ENCODE results near the gene CHD6. TPM values are rescaled to one million over a fixed set of nuclear protein-coding genes. Genes with fewer than 3 reads are reported as not detected.
A peak's percentile ranks its signal among the peaks of the same experiment; 100 is the strongest.

The CHD6 gene
- total RNA-seq, 2 donors from 2014 or later, result 19.6 to 28.0 TPM

DNA sequence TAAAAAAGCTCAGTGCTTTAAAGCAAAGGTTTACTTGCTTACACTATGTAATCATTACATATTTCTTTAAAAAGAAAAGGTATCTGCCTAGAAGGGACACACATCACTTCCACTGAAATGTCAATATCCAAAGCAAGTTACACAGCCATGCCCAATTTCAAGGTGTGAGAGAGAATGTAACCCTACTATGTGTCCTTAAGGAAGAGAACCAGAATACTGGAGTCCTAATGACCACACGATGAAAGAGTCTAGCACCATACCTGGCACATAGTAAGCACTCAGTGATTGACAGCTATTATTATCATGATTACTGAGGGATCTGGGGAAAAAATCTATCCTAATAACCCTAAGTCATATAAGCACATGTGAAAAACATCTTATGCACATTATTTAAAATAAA is 10.4 kb downstream of the CHD6 start:
- DNase-seq (ENCODE audit: low spot score in 2 of 2) (no peak), ATAC-seq (no peak)
- peaks cover 0 to 6% of the 10 kb centered on the region in 2 donors for H3K36me3 Mint-ChIP-seq
- H3K9me3 Mint-ChIP-seq, result peaks cover 0 to 5% of the 10 kb centered on the region in 2 donors
- H3K27ac Mint-ChIP-seq, result no peak overlapping the region

DNA sequence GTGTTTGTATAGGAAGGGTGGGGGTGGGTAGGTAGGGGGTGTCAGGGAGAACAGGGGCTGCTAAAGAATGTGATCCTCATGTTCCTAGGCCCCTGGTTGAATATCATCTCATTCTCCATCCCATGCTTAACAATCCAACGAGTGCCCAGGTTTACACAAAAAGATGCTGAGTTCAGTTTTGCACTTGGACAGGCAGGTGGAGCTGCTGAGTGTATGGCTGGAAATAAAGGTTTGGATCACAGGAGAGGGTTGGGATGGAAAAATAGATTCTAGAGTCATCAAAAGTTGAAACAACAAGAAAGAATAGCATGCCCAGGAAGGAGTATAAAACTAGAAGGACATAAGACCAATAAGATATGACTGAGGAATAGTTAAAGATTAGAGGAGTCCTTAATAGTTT is 14.2 kb downstream of the CHD6 start:
- Mint-ChIP-seq H3K27ac (no peak overlapping the region), H3K9me3 (peaks cover 26 to 29% of the 10 kb centered on the region in 2 donors), H3K36me3 (peaks cover 31 to 40% of the 10 kb centered on the region in 2 donors)
- ATAC-seq (no peak), DNase-seq (ENCODE audit: low spot score in 2 of 2) (no peak)

- Mint-ChIP-seq H3K36me3 (peaks cover 52 to 56% of the 10 kb centered on the region in 2 donors), H3K27ac (peak overlapping the region in 1 of 2 donors; percentile 70), H3K9me3 (peaks cover 33 to 38% of the 10 kb centered on the region in 2 donors)
- ATAC-seq (no peak), DNase-seq (ENCODE audit: low spot score in 2 of 2) (no peak)
Measured at GRCh38 chr20:41601742-41602141, 16.4 kb downstream of the CHD6 start.

DNA sequence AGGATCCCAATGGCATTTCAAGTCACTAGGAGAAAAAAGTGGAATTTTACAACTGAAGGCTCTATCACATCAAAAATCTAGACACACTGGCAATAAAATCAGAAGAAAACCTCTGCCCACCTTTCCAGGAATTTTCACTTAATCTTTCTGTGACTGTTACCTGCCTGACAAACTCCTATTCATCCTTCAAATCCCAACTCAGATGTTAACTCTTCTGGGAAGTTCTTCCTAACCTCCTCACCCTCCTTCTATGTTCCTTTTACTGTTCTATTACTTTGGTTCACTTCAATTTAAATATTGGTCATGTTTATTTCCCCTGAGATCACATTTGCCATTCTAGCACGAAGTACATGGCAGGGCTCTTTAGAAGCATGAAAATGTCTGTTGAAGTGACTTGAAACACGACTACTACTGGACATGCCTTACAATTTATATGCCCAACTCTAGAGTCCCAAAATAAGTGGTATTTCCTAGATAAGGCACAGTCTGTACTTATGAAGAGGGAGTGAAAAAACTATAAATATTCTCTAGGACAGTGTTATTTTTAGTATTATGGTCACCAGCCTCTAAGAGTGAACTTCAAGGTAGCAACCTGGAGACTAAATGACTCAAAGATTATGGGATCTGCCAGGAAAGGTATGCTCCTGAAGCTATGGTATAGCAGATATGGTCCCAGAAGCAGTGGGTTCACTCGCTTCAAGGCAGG is 17.1 kb downstream of the CHD6 start:
- Mint-ChIP-seq H3K27ac (no peak overlapping the region), H3K36me3 (peaks cover 58 to 61% of the 10 kb centered on the region in 2 donors), H3K9me3 (peaks cover 36 to 41% of the 10 kb centered on the region in 2 donors)
- no peak for ATAC-seq
- DNase-seq (ENCODE audit: low spot score in 2 of 2), result no peak

DNA sequence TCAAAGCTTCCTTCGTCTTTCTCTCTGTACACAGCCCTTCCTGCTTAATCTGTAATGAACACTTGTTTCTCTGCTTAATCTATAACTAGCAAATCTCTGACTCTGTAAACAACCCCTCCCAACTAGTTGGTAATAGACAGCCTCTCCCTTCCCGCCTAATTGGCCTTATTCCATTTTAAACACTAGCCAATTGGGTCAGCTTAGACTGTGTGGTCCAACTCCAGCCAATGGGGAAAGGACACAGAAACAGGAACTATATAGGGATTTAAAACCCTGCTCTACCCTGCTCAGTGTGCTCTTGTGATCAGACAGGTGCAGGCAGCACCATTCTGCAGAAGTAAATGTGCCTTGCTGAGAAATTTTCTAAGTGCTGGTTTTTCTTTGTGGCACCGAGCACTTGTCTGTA is 18.5 kb downstream of the CHD6 start:
- peaks cover 70 to 75% of the 10 kb centered on the region in 2 donors for H3K36me3 Mint-ChIP-seq
- no peak for ATAC-seq
- H3K9me3 Mint-ChIP-seq, result peaks cover 41 to 47% of the 10 kb centered on the region in 2 donors
- no peak overlapping the region for H3K27ac Mint-ChIP-seq
- DNase-seq (ENCODE audit: low spot score in 2 of 2), result no peak

- peaks cover 73 to 81% of the 10 kb centered on the region in 2 donors for H3K36me3 Mint-ChIP-seq
- no peak overlapping the region for H3K27ac Mint-ChIP-seq
- peaks cover 46 to 53% of the 10 kb centered on the region in 2 donors for H3K9me3 Mint-ChIP-seq
- DNase-seq (ENCODE audit: low spot score in 2 of 2) (no peak), ATAC-seq (no peak)
Measured at GRCh38 chr20:41598719-41599118, 19.5 kb downstream of the CHD6 start.

DNA sequence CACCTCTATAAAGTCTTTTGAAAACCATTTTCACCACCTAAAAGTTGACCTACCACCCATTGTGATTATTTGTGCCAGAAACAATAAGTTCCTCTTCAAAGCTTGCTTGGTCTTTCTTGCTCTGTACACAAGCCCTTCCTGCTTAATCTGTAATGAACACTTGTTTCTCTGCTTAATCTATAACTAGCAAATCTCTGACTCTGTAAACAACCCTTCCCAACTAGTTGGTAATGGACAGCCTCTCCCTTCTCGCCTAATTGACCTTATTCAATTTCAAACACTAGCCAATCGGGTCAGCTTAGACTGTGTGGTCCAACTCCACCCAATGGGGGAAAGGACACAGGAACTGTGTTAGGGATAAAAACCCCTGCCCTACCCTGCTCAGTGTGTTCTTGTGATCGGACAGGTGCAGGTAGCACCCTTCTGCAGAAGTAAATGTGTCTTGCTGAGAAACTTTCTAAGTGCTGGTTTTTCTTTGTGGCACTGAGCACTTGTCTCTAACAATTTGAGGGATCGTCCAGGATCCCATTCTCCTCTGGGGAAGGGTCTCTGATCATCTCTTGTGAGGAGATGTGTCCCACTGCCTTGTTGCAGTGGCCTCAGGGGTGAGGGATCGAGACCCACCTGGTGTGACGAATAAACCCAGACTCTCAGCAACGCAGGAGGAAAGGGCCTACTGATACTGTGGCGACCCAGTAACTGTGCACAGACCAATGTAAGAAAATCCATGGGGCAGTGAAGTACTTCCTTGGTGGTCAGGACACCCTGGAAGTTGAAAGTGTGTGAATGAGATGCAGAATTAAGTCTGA is 23.5 kb downstream of the CHD6 start:
- peaks cover 49 to 55% of the 10 kb centered on the region in 2 donors for H3K36me3 Mint-ChIP-seq
- no peak overlapping the region for H3K27ac Mint-ChIP-seq
- ATAC-seq (no peak), DNase-seq (ENCODE audit: low spot score in 2 of 2) (no peak)
- peaks cover 26 to 33% of the 10 kb centered on the region in 2 donors for H3K9me3 Mint-ChIP-seq

DNA sequence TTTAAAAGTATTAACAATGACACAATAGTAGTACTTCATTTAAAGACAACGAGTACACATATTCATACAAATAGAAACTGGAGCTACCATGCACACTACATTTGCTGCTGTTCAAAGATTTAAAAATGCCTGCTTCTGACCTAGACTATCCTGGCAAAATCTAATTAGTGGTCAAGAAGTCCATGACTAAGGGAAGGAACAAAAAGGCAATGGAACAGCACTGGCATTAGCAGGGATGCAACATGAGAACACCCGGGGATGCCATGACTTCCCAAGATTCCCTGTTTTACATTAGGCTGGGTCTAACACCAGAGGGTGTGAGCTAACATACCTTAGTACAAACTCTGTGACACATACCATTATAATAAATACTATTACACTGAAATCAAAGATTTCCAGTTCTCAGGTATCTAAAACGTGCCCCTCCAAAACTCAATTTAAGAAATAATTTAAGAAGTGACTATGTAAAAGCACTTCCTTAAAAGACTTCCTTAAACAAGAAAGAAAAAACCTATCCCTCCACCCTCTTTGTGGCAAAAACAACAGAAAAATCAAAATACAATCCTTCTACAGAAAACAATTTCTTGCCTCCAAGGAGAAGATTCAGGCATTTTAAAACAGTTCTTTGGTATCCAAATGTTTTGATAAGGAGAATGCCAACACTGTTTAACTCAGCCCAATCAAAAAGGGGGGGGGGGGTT is 25.5 kb downstream of the CHD6 start:
- peaks cover 25 to 26% of the 10 kb centered on the region in 2 donors for H3K9me3 Mint-ChIP-seq
- DNase-seq (ENCODE audit: low spot score in 2 of 2), result no peak

GRCh38 chr20:41587956-41588355 is 30.2 kb downstream of the CHD6 start:
- ATAC-seq (no peak), DNase-seq (ENCODE audit: low spot score in 2 of 2) (no peak)
- Mint-ChIP-seq H3K9me3 (peaks cover 17 to 24% of the 10 kb centered on the region in 2 donors), H3K36me3 (peaks cover 19 to 34% of the 10 kb centered on the region in 2 donors), H3K27ac (no peak overlapping the region)

More for the DNA sequence above, 25.5 kb downstream of the CHD6 start:
- H3K27ac Mint-ChIP-seq, result no peak overlapping the region
- no peak for ATAC-seq
- peaks cover 39% of the 10 kb centered on the region in 2 donors for H3K36me3 Mint-ChIP-seq

DNA sequence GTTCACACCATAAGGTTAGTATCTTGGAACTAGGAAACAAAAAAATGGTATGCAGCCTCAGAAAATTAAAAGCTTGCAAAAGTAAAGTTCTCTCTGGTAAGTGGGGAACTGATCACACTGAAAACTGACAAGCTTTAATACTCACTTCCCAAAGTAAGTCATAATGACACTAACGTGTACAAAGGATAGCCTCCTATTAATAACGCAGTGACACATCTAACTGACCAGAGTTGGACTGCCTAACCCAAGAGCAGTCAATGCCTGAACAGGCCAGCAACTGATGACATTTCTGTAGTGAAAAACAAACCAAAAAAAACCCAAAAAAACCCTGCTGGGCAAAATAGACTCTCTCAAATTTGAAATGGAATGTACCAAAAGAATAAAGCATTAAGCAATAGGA is 30.7 kb downstream of the CHD6 start:
- DNase-seq (ENCODE audit: low spot score in 2 of 2), result no peak
- H3K9me3 Mint-ChIP-seq, result peaks cover 17 to 24% of the 10 kb centered on the region in 2 donors
- peaks cover 19 to 34% of the 10 kb centered on the region in 2 donors for H3K36me3 Mint-ChIP-seq
- ATAC-seq, result no peak
- no peak overlapping the region for H3K27ac Mint-ChIP-seq

- H3K9me3 Mint-ChIP-seq, result peaks cover 17 to 24% of the 10 kb centered on the region in 2 donors
- no peak for ATAC-seq
- no peak for DNase-seq (ENCODE audit: low spot score in 2 of 2)
- no peak overlapping the region for H3K27ac Mint-ChIP-seq
- H3K36me3 Mint-ChIP-seq, result peaks cover 19 to 34% of the 10 kb centered on the region in 2 donors
Measured at GRCh38 chr20:41586772-41587171, 31.4 kb downstream of the CHD6 start.

GRCh38 chr20:41580350-41580749 is 37.8 kb downstream of the CHD6 start:
- no peak overlapping the region for H3K27ac Mint-ChIP-seq
- ATAC-seq, result no peak
- peaks cover 0 to 17% of the 10 kb centered on the region in 2 donors for H3K36me3 Mint-ChIP-seq
- peaks cover 0 to 9% of the 10 kb centered on the region in 2 donors for H3K9me3 Mint-ChIP-seq
- no peak for DNase-seq (ENCODE audit: low spot score in 2 of 2)

GRCh38 chr20:41577129-41578009 is 40.8 kb downstream of the CHD6 start:
- no peak for ATAC-seq
- H3K9me3 Mint-ChIP-seq, result no peaks in the 10 kb centered on the region
- no peak overlapping the region for H3K27ac Mint-ChIP-seq

DNA sequence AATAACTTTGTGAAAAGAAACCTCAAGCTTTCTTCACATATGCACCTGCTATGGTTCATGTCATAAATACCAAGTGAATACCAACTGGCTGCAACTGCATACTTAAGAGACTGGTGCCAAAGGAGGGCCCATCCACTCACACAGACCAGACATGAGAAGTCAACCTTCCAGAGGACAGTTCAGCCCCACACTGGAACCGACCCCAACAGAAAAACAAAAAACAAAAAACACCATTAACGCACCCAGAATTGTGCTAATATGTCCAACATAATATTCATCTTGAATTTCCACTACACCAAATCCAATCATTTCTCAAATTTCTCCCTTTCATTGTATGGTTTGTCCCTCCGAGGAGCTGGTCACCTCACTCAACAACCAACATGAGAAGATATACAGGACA is 42.8 kb downstream of the CHD6 start:
- H3K36me3 Mint-ChIP-seq, result peaks cover 0 to 16% of the 10 kb centered on the region in 2 donors
- DNase-seq (ENCODE audit: low spot score in 2 of 2), result no peak
- no peak for ATAC-seq
- no peak overlapping the region for H3K27ac Mint-ChIP-seq
- H3K9me3 Mint-ChIP-seq, result no peaks in the 10 kb centered on the region

More at GRCh38 chr20:41577129-41578009, 40.8 kb downstream of the CHD6 start:
- no peak for DNase-seq (ENCODE audit: low spot score in 2 of 2)
- peaks cover 0 to 16% of the 10 kb centered on the region in 2 donors for H3K36me3 Mint-ChIP-seq

DNA sequence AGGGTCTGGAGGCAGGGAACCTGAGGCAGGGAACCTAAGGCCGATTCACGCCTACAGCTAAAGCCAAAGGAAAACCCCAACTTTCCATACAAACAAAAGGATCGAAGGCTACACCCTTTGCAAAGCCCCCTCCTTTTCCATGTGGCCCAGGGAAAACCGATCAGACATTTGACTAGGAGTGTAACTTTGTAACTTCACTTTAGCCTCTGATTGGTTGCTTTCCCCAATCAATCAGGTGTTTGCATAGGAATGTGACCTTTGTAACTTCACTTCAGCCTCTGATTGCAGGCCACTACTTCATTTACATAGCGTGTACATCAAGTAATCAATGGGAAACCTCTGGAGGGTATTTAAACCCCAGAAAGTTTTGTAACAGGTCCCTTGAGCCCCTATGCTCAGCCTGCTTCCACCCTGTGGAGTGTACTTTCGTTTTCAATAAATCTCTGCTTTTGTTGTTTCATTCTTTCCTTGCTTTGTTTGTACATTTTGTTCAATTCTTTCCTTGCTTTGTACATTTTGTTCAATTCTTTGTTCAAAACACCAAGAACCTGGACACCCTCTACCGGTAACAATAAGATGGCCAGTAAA is 43.3 kb downstream of the CHD6 start:
- ATAC-seq, result no peak
- Mint-ChIP-seq H3K36me3 (peaks cover 0 to 16% of the 10 kb centered on the region in 2 donors), H3K9me3 (no peaks in the 10 kb centered on the region), H3K27ac (no peak overlapping the region)
- no peak for DNase-seq (ENCODE audit: low spot score in 2 of 2)

- Mint-ChIP-seq H3K27ac (peak overlapping the region in 1 of 2 donors; percentile 29), H3K9me3 (no peaks in the 10 kb centered on the region), H3K36me3 (peaks cover 0 to 16% of the 10 kb centered on the region in 2 donors)
- ATAC-seq (no peak), DNase-seq (ENCODE audit: low spot score in 2 of 2) (no peak)
Measured at GRCh38 chr20:41573955-41574354, 44.2 kb downstream of the CHD6 start.

Data from activated naive CD4-positive, alpha-beta T cell treated with anti-CD3 and anti-CD28 coated beads, Interleukin-2, amount 50 U/mL, for 72 hours (primary cell).